Measurements from ENCODE around the gene MX2. TPM values are rescaled to one million over a fixed set of nuclear protein-coding genes. Genes with fewer than 3 reads are reported as not detected.

Gene MX2
- total RNA-seq, 1 donor from 2014 or later = 0.92 TPM

- no peaks in the 10 kb centered on the region for H3K27me3 Mint-ChIP-seq
- no peak overlapping the region for H3K27ac Mint-ChIP-seq
- no peak for TF ChIP-seq CTCF (conservative IDR thresholded peaks at IDR 0.05)
- no peak for DNase-seq (ENCODE audit: extremely low spot score, unreplicated experiment)
- no peak overlapping the region for H3K4me3 Mint-ChIP-seq
- H3K36me3 Mint-ChIP-seq = no peaks in the 10 kb centered on the region
- no peaks in the 10 kb centered on the region for H3K4me1 Mint-ChIP-seq (ENCODE audit: unreplicated experiment)
- peaks cover 7% of the 10 kb centered on the region for H3K9me3 Mint-ChIP-seq
Measured at GRCh38 chr21:41333752-41334151, 28.1 kb upstream of the MX2 start.

GRCh38 chr21:41337515-41337914 is 24.3 kb upstream of the MX2 start:
- no peak for TF ChIP-seq CTCF (conservative IDR thresholded peaks at IDR 0.05)
- Mint-ChIP-seq H3K4me1 (ENCODE audit: unreplicated experiment) (no peaks in the 10 kb centered on the region), H3K27me3 (no peaks in the 10 kb centered on the region), H3K36me3 (no peaks in the 10 kb centered on the region), H3K27ac (no peak overlapping the region), H3K9me3 (peaks cover 13% of the 10 kb centered on the region), H3K4me3 (no peak overlapping the region)
- no peak for DNase-seq (ENCODE audit: extremely low spot score, unreplicated experiment)

- Mint-ChIP-seq H3K27me3 (no peaks in the 10 kb centered on the region), H3K4me1 (ENCODE audit: unreplicated experiment) (no peaks in the 10 kb centered on the region), H3K36me3 (no peaks in the 10 kb centered on the region), H3K9me3 (peaks cover 11% of the 10 kb centered on the region), H3K27ac (no peak overlapping the region), H3K4me3 (no peak overlapping the region)
- DNase-seq (ENCODE audit: extremely low spot score, unreplicated experiment) = no peak
- no peak for TF ChIP-seq CTCF (conservative IDR thresholded peaks at IDR 0.05)
Measured at GRCh38 chr21:41338455-41338854, 23.4 kb upstream of the MX2 start.

- no peaks in the 10 kb centered on the region for H3K36me3 Mint-ChIP-seq
Measured at GRCh38 chr21:41342035-41342434, 19.8 kb upstream of the MX2 start.

GRCh38 chr21:41344146-41344545 is 17.7 kb upstream of the MX2 start:
- Mint-ChIP-seq H3K27me3 (no peaks in the 10 kb centered on the region), H3K9me3 (peaks cover 6% of the 10 kb centered on the region), H3K27ac (no peak overlapping the region), H3K4me3 (no peak overlapping the region), H3K36me3 (no peaks in the 10 kb centered on the region), H3K4me1 (ENCODE audit: unreplicated experiment) (no peaks in the 10 kb centered on the region)
- no peak for DNase-seq (ENCODE audit: extremely low spot score, unreplicated experiment)
- TF ChIP-seq CTCF (conservative IDR thresholded peaks at IDR 0.05) = no peak

More at GRCh38 chr21:41342035-41342434, 19.8 kb upstream of the MX2 start:
- H3K27me3 Mint-ChIP-seq = no peaks in the 10 kb centered on the region
- H3K27ac Mint-ChIP-seq = no peak overlapping the region
- no peak for DNase-seq (ENCODE audit: extremely low spot score, unreplicated experiment)
- TF ChIP-seq CTCF (conservative IDR thresholded peaks at IDR 0.05) = no peak
- H3K4me1 Mint-ChIP-seq (ENCODE audit: unreplicated experiment) = no peaks in the 10 kb centered on the region
- H3K4me3 Mint-ChIP-seq = no peak overlapping the region
- peaks cover 6% of the 10 kb centered on the region for H3K9me3 Mint-ChIP-seq

- Mint-ChIP-seq H3K27ac (no peak overlapping the region), H3K36me3 (no peaks in the 10 kb centered on the region), H3K4me3 (no peak overlapping the region), H3K4me1 (ENCODE audit: unreplicated experiment) (no peaks in the 10 kb centered on the region), H3K27me3 (no peaks in the 10 kb centered on the region), H3K9me3 (peaks cover 6% of the 10 kb centered on the region)
- no peak for DNase-seq (ENCODE audit: extremely low spot score, unreplicated experiment)
- no peak for TF ChIP-seq CTCF (conservative IDR thresholded peaks at IDR 0.05)
Measured at GRCh38 chr21:41345356-41345755, 16.5 kb upstream of the MX2 start.

Measured in type B pancreatic cell (in vitro differentiated cells).